GM21390 (cell line): Measurements from ENCODE around the gene DNAJB7.
"Not testable (repeated sequence)": the region's sequence is repeated elsewhere in the genome, so short reads cannot be mapped to it uniquely, and the experiment has no call there.

Source experiments
- ATAC-seq: cut with Tn5 transposase; IDR thresholded peaks from one replicate; pipeline ENCODE4 v1.9.1; 2021; ENCODE audit not compliant: unreplicated experiment

DNAJB7 gene

GRCh38 chr22:40862013-40862412 is at the start of gene DNAJB7:
TSS of gene DNAJB7 (minus strand) at chr22:40862113. CDS start at chr22:40861994, 119 bp downstream.
- ATAC-seq, result no peak

- no peak for ATAC-seq
Measured at GRCh38 chr22:40908895-40909294, 47.0 kb upstream of the DNAJB7 start.

GRCh38 chr22:40904101-40904500 is 42.2 kb upstream of the DNAJB7 start:
- no peak for ATAC-seq

- no peak for ATAC-seq
Measured at GRCh38 chr22:40898850-40899357, 37.0 kb upstream of the DNAJB7 start.

GRCh38 chr22:40894417-40894816 is 32.5 kb upstream of the DNAJB7 start:
- ATAC-seq, result no peak

GRCh38 chr22:40890881-40891280 is 29.0 kb upstream of the DNAJB7 start:
- ATAC-seq, result no peak

- no peak for ATAC-seq
Measured at GRCh38 chr22:40889116-40889515, 27.2 kb upstream of the DNAJB7 start.

- no peak for ATAC-seq
Measured at GRCh38 chr22:40878922-40879321, 17.0 kb upstream of the DNAJB7 start.

- ATAC-seq, result no peak
Measured at GRCh38 chr22:40877488-40877887, 15.6 kb upstream of the DNAJB7 start.

GRCh38 chr22:40876907-40877306 is 15.0 kb upstream of the DNAJB7 start:
- ATAC-seq, result no peak

- no peak for ATAC-seq
Measured at GRCh38 chr22:40875111-40875510, 13.2 kb upstream of the DNAJB7 start.

GRCh38 chr22:40874016-40874415 is 12.1 kb upstream of the DNAJB7 start:
- no peak for ATAC-seq

- not testable (repeated sequence) for ATAC-seq
Measured at GRCh38 chr22:40868379-40868778, 6.5 kb upstream of the DNAJB7 start.

- no peak for ATAC-seq
Measured at GRCh38 chr22:40867109-40867508, 5.2 kb upstream of the DNAJB7 start.

GRCh38 chr22:40862537-40862936 is 624 bp upstream of the DNAJB7 start:
- ATAC-seq, result no peak

- no peak for ATAC-seq
Measured at GRCh38 chr22:40857309-40857855, 4.5 kb downstream of the DNAJB7 start.

- ATAC-seq, result peak; percentile 83
Measured at GRCh38 chr22:40856513-40857308, 5.2 kb downstream of the DNAJB7 start, which contains the start of the genes ST13 and XPNPEP3. TSS of gene ST13 (minus strand) at chr22:40856639. CDS start at chr22:40856540, 99 bp downstream. TSS of gene XPNPEP3 (plus strand) at chr22:40857148. CDS start at chr22:40857182, 34 bp downstream.

GRCh38 chr22:40855979-40856512 is 5.9 kb downstream of the DNAJB7 start:
- ATAC-seq, result peak; percentile 32

- no peak for ATAC-seq
Measured at GRCh38 chr22:40855071-40855978, 6.6 kb downstream of the DNAJB7 start.

- ATAC-seq, result no peak
Measured at GRCh38 chr22:40853961-40854360, 8.0 kb downstream of the DNAJB7 start.

GRCh38 chr22:40853333-40853732 is 8.6 kb downstream of the DNAJB7 start:
- ATAC-seq, result no peak
